ENCODE data around the gene PRMT2. TPM values are rescaled to one million over a fixed set of nuclear protein-coding genes. Genes with fewer than 3 reads are reported as not detected.

PRMT2 gene
- total RNA-seq, 1 experiment from 2014 or later: 53.7 TPM

- Mint-ChIP-seq H3K27ac (peak overlapping the region; percentile 56; the same call in 1 of the 2 replicates), H3K4me3 (no peak overlapping the region), H3K4me1 (peaks cover 28% of the 10 kb centered on the region), H3K36me3 (peaks cover 25% of the 10 kb centered on the region), H3K9me3 (peaks cover 3% of the 10 kb centered on the region; the same call in 1 of the 2 replicates), H3K27me3 (ENCODE audit: low read depth) (peaks cover 2% of the 10 kb centered on the region; the same call in 1 of the 2 replicates)
- POLR2A ChIA-PET: no interaction called here
- no peak for ATAC-seq
- CTCF ChIA-PET: no interaction called here
- TF ChIP-seq ZNF512 (CRISPR knock-in tag; IDR thresholded peaks at IDR 0.05; ENCODE audit: borderline replicate concordance) (no peak), TEAD4 (CRISPR knock-in tag; IDR thresholded peaks at IDR 0.05) (no peak), NR1H2 (CRISPR knock-in tag; IDR thresholded peaks at IDR 0.05) (no peak), ERG (CRISPR knock-in tag; IDR thresholded peaks at IDR 0.05) (no peak), NR2C2 (CRISPR knock-in tag; IDR thresholded peaks at IDR 0.05) (no peak), TEAD1 (CRISPR knock-in tag; IDR thresholded peaks at IDR 0.05) (no peak), ZNF121 (CRISPR knock-in tag; IDR thresholded peaks at IDR 0.05) (no peak), ZNF425 (CRISPR knock-in tag; conservative IDR thresholded peaks at IDR 0.05) (no peak), ZNF281 (CRISPR knock-in tag; IDR thresholded peaks at IDR 0.05) (no peak), AFF4 (CRISPR knock-in tag; IDR thresholded peaks at IDR 0.05; ENCODE audit: borderline replicate concordance) (no peak), ZSCAN18 (CRISPR knock-in tag; IDR thresholded peaks at IDR 0.05) (no peak), SMAD3 (CRISPR knock-in tag; IDR thresholded peaks at IDR 0.05; ENCODE audit: borderline replicate concordance) (no peak)
- DNase-seq (ENCODE audit: low spot score): no peak
Measured at GRCh38 chr21:46637952-46638746, 2.7 kb downstream of the PRMT2 start.
